Measurements from ENCODE around the gene CDCA8.
A peak's percentile ranks its signal among the peaks of the same experiment; 100 is the strongest.
"Not testable (repeated sequence)": the region's sequence is repeated elsewhere in the genome, so short reads cannot be mapped to it uniquely, and the experiment has no call there.

The CDCA8 gene

GRCh38 chr1:37676281-37677142 lies 15.8 kb upstream of the CDCA8 start:
- no peak for DNase-seq

- no peak for DNase-seq
Observed at GRCh38 chr1:37677143-37677439, 15.2 kb upstream of the CDCA8 start.

DNA sequence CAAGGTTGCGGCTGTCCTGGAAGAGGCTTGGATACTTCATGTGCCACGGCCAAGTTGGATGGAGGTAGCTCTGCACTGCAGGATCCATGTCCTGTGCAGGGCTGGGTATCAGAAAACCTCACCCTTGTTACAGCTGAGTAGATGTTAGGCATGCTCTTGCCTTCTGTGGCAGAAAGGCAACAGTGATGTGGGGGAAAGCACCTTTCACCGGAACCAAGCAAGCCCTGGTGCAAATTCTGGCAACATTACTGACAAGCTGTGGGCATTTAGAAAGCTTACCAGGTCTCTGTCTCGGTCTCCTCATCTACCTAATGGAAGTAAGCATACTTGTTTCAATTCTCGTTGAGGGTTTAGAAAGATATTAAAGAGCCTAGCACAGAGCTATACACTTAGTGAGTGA lies 14.5 kb upstream of the CDCA8 start:
- DNase-seq = no peak

DNA sequence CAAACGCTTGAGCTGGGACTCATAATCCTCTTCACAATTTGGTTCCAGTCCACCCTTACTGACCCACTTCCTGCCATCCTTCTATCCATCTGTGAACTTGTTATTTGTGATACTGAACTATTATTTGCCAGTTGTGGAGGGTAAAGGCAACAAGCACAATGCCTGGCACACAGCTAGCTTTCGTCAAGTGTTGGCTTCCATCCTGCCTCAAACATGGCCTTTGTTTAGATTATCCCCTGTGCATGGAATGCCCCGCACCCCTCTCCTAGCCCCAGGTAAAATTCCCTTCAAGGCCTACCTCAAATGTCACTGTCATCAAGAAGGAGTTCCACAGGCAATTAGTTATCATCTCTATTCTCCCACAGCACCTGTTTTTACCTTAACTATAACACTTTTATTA lies 11.4 kb upstream of the CDCA8 start:
- no peak for DNase-seq

DNA sequence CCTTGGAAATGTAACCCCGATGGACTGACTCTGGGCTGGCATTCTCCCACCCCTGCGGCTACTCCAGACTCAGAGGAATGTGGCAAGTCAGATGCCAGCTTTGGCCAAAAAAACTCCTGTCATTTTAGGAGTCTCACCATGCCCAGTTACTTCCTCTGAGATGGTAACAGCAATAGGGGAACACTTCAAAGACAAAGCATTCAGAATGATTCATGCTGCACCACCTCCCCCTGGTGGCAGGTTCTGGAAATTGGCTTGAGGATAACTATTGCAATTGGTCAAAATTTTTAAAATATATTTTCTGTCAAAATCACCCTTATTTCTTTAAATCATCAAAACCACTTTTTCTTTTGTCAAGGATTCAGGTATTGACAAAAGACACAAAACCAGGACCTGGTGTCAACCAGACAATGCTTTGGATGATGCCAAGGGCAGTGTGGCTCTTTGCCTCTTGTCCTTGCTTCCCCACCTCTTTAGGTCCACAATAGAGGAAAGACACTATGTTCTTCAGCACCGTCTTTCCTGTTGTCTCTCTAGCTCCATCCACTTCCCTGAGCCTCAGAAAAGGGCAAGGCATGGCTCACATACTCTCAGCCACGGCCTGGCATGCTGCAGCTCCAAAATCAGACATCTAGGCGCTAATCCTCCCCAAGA lies 9.9 kb upstream of the CDCA8 start:
- peak; percentile 83 for DNase-seq

DNA sequence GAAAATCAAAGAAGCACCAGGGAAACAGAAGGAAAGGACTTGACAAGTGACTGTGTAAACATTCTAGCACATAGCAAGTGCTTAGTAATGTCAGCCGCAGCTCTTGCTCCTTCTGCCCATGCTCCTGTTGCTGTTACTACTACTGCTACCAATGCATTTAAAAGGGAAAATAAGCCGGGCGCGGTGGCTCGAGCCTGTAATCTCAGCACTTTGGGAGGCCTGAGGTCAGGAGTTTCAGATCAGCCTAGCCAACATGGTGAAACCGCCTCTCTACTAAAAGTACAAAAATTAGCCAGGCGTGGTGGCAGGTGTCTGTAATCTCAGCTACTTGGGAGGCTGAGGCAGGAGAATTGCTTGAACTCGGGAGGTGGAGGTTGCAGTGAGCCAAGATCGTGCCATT lies 8.1 kb upstream of the CDCA8 start:
- not testable (repeated sequence) for DNase-seq

DNA sequence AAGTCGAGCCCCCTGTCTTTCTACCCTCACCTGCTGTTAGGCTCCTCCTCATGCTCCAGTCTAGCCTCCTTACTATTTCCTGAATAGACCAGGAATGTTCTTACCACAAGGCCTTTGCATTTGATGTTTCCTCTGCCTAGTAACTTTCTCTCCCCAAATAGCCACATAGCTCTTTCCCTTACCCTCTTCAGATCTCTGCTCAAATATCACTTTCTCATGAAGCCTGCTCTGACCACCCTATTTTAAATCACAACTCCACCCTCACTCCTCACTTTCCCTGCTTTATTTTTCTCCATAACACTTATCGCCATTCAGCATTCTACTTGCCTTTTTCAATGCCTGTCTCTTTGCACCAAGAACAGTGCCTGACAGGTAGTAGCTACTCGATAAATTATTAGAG lies 6.6 kb upstream of the CDCA8 start:
- no peak for DNase-seq

DNA sequence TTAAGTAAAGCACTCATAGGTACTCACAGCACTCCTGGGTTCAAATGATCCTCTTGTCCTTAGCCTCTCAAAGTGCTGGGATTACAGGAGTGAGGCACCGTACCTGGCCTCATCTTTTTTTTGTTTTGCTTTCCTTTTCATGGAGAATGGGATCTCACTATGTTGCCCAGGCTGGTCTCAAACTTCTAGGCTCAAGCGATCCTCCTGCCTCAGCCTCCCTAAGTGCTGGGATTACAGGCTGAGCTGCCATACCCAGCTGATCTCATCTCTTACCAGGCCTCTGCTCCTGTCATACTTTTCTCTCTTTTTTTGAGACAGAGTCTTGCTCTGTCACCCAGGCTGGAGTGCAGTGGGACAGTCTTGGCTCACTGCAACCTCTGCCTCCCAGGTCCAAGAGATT lies 4.6 kb upstream of the CDCA8 start:
- DNase-seq = not testable (repeated sequence)

GRCh38 chr1:37688926-37689325 lies 3.4 kb upstream of the CDCA8 start:
- no peak for DNase-seq

DNA sequence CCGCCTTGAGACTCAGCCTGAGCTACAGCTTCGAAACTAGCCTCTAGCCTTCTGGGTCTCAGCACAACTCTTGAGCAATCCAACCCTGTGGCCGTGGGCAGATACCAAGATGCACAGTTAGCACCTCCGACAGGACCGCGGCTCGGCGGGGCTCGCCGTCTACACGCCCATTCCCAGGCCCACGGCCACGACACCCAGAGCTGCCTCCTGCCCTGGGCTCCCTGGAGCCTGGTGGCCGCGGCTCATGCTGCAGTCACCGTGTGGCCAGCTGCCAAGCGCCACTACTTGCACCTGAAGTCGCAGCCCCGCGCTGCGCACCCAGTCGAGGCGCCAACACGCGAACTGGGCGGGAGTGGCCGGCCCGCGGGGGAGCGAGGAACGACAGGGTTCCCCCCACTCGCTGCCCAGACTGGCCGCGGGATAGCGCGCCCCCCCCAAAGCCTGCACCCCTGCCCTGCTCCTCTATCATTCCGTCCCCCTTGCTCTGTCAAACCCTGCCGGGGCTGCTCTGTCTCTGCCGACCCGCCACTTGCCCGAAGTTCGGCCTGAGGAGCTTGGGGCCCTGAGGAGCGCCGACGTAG lies 729 bp upstream of the CDCA8 start:
- DNase-seq = peak; percentile 32

- no peak for DNase-seq
Observed at GRCh38 chr1:37692834-37693175, 489 bp downstream of the CDCA8 start.

DNA sequence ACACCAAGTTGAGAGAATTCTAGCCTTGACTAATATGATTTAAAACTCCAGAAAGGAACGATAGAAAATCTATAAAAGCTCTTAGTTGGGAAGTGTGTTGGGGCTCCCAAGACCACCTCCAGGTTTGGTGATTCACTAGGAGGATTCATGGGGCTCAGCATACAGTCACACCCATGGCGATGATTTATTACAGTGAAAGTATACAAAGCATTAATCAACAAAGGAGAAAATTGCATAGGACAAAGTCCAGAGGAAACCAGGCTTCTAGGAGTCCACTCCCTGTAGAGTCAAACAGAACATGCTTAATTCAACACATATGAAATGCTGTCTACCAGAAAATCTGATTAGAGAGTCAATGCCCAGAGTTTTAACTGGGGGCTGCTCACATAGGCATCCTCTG lies 4.8 kb downstream of the CDCA8 start:
- no peak for DNase-seq

- DNase-seq = no peak
Observed at GRCh38 chr1:37697737-37698136, 5.4 kb downstream of the CDCA8 start.

DNA sequence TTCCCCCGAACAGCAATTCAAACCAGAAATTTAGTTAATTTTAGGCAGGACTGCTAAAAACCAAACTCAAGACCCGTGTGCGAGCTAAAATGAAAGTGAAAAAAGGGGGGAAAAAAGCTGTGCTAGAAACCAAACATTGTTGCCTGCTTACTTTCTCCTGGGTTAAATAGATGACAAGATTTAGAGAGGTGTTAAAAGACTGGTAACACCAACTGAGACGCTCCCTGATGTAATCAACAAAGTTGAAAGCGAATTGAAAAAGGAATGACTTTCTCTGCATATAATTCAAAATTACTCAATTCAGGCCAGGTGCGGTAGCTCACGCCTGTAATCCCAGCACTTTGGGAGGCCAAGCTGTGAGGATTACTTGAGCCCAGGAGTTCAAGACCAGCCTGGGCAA lies 6.8 kb downstream of the CDCA8 start:
- DNase-seq = no peak

- no peak for DNase-seq
Observed at GRCh38 chr1:37701051-37701450, 8.7 kb downstream of the CDCA8 start.

- no peak for DNase-seq
Observed at GRCh38 chr1:37703061-37703460, 10.7 kb downstream of the CDCA8 start.

DNA sequence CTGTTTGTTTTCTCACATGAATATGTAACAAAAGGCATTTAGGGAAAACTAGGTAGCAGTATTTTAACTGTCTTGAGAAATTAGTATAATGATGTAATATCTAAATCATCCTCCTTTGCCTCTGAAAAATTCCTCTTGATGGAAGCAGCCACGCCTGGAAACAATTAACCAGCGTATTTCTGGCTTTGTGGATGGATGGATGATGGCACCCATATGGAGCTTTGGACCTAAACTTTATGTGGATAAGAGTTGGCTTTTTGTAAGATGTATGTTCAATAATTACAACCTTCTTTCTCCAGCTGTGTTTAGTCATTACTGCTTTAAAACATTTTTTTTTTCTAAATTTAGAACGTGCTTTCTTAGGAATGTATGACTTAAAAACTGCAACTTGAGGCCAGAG lies 12.7 kb downstream of the CDCA8 start:
- no peak for DNase-seq

- DNase-seq = no peak
Observed at GRCh38 chr1:37705399-37705798, 13.1 kb downstream of the CDCA8 start.

DNA sequence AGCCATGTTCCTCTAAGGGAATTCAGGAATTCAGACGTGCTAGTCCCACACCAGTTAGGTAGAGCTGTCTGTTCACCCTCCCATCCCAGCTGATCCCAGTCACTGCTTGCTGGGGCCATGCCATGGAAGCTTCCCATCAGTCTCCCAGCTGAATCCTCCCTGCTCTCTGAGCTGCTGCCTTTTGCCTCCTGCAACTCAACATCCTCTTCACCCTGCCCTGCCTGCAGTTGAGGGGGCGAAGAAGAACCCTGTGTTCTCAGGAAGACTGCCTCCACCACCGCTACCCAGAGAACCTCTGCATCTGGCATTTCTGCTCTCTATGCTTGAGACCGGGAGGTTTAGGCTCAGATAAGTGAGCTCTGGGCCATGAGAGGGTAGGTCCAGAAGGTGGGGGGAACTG lies 16.2 kb downstream of the CDCA8 start:
- DNase-seq = no peak

DNA sequence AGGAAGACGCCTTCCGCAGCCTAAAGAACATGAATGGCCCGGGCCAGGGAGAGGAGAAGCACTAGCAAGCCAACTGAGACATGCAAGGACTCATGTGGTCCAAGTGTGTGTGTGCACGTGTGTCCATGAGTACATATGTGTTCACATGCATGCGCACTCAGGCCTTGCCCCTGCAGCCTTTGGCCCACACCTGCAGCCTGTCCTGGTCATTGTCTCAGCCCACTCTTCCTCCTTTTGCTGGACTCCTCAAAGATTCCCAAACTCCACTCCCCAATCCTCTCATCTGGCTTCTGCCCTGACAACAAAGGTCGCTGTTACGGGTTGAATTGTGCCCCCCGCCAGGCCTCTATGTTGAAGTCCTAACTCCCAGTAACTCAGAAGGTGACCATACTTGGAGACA lies 21.9 kb downstream of the CDCA8 start:
- no peak for DNase-seq

DNA sequence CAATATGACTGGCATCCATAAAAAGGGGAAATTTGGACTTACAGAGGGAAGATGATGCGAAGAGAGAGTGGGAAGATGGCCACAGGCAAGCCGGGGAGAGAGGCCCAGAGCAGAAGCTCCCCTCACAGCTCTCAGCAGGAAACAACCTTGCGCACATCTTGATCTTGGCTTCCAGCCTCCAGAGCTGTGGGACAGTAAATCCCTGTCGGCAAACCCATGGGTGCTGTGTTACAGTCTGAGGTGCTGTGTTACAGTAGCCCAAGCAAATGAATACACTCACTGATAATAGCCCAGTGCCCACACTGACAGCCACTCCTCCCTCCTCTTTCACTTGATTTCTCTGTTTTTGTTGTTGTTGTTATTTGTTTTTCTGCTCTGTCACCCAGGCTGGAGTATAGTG lies 22.4 kb downstream of the CDCA8 start:
- DNase-seq = no peak

DNA sequence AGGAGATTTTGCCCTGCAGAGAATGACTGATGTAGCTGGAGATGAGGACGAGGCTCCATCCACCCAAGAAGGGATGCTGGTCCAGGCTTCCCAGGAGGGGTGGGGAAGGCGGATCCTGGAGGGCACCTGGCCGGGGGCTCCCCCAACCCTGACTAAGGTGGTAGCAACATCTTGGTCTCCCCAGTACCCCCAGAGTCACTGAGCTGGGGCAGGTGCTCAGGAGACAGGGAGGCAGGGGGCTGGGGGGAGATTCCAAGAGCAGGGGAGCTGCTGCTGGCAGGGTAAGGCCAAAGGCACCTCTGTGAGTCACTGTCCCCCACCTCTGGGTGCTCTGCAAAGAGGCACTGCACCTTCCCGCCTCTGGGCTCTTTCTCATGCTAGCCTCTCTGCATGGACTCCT lies 24.0 kb downstream of the CDCA8 start:
- DNase-seq = no peak

DNA sequence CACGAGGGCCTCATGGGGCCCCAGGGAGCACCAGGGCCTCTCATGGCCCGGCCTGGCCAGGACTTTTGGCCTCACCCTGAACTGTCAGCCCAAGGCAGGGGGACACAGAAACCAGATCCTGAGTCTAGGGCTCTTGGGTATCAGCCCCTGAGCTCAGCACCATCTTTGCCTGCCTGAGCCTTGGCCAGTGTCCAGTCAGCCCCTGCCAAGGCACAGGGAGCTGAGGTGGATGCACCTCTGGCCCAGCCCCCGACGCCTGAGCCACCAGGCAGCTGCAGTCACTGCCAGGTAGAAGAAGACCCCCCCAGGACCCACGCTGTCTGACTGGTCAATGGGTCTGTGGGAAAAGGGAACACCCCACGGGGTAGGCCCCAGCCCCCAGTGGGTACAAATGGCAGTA lies 25.3 kb downstream of the CDCA8 start:
- DNase-seq = no peak

GRCh38 chr1:37718181-37718900 lies 26.0 kb downstream of the CDCA8 start:
- no peak for DNase-seq
